ENCODE results near the gene ETV1. TPM values are rescaled to one million over a fixed set of nuclear protein-coding genes. Genes with fewer than 3 reads are reported as not detected.
A peak's percentile ranks its signal among the peaks of the same experiment; 100 is the strongest.

The ETV1 gene
- total RNA-seq, 1 experiment from 2014 or later, result 128 TPM

DNA sequence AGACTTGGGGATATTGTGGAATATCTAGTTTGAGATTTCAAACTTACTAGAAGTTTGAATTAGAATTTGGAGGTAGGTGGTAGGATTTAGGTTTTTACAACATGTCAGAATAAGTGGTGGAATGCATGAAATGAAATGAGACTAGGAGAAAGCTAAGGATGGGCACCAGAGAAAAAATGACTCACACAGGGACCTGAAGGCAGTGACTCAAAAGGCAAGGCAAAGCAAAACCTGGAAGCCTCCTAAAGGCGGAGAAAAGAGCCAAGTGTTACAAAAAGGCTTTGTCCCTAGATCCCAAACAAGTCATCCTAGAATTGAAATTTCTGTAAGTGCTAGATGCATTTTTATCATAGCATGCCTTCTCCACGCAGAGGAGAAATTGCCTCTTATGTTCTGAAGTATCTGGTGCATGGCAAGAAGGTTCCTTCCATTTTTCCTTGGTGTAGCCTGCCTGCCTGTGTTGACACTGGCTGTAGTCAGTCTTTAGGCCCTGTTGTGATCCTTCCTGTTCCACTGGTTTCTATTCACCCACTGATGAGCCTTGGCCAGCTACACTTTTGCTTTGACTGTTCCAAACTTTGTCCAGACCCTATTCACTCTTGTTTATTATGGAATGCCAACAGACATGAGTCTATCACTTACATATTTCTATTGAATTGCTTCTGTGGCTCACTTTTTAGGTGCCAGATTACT is 109.3 kb downstream of the ETV1 start:
- peak; percentile 92 for DNase-seq (ENCODE audit: low read depth)

DNA sequence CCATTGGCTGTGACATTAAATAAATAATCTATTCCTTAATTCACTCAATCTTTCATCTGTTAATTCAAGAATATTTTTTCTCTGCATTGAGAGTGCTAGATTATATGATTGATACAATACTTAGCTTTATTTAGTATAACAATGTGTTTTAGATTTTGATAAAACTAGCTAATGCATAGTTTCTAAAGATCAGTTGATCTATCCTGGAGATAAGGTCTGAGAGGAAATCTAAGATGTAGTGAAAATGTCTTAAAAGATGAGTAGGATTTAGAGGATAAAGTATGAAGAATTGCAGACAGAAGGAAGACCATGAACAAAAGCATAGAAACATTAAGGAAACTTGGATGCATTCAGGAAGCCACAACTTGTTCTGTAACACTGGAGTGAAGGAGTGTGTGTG is 110.3 kb downstream of the ETV1 start:
- DNase-seq (ENCODE audit: low read depth), result no peak

DNA sequence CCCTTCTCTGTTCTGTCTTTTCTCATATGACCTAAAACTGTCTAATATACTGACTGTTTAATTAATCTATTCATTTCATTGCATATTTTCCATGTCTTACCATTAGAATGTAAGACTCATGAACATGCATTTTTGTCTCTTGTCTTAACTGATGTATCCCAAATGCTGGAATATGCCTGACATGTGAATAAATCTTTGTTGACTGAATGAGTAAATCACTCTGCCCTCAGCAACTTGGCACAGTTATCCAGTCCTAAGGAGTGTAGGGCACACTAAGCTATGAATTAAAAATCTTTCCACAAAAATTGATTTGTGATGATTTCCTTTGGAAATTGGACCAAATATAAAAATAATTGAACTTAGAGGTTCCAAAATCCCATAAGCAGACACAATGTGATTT is 111.3 kb downstream of the ETV1 start:
- DNase-seq (ENCODE audit: low read depth), result no peak

GRCh38 chr7:13875496-13876074 is 113.9 kb downstream of the ETV1 start:
- DNase-seq (ENCODE audit: low read depth), result no peak

GRCh38 chr7:13874783-13875182 is 114.7 kb downstream of the ETV1 start:
- DNase-seq (ENCODE audit: low read depth), result peak; percentile 83

- DNase-seq (ENCODE audit: low read depth), result no peak
These were observed 116.8 kb downstream of the ETV1 start for GRCh38 chr7:13872709-13873108.

- DNase-seq (ENCODE audit: low read depth), result no peak
These were observed 118.5 kb downstream of the ETV1 start for GRCh38 chr7:13871008-13871407.

DNA sequence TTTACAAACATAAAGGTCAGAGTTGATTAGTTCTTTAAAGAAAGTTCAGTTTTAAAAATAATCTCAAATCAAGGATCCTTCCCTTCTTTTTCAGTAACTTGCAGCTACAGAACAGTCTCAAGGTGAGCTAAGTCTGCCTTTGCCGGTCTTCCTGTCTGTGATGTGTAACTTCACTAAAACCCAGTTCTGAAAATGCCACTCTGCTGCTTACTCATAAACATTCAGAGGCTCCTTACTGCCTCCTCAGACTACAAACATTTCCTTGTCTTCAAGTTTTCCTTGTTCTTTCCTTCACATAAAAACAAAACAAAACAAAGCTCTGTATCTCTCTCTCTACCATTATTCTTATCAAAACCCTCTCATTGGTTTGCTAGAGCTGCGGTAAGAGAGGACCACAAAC is 128.7 kb downstream of the ETV1 start:
- no peak for DNase-seq (ENCODE audit: low read depth)

DNA sequence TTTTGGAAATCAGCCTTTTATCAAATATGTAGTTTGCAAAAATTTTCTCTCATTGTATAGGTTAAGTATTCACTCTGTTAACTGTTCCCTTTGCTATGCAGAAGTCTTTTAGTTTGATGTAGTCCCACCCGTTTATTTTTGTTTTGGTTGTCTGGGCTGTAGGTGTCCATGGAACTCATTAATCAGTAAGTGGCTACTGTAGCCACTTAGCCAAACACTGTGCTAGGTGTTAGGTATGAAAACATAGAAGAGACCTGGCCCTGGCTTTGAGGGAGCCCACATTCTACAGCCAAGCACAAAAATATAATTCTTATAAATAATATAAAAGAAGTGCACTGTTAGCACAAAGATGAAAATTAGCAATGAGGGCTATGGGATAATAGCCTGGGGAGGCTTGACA is 133.5 kb downstream of the ETV1 start:
- DNase-seq (ENCODE audit: low read depth), result no peak

DNA sequence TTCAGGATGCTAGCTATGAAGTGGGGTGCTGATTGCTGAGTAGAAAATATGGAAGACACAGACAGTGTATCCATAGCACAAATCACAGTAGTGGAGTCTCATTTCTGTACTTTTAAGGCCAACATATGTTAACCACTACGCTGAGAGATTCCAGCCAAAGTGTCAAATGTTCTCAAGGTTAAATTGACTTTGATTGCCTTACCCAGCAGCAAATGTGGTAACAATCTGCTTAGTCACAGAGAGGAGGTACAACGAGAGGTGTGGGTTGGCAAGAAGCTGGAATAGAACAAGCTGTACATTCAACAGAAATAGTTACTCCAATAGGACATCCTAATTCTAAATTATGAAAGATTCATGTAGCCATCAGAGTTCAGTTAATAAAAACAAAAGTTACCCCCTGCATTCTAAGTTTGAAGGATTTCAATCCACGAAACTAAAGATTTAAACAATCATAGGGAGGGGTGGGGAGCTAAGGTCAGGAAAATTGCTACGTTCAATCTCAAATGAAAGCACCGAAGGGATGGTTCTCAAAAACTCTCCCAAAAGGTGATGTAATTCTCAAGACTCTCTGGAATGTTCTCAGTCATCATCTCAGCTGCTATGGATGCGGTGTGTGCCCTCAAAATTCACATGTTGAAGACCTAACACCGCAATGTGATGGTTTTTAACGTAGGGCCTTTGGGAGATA is 137.0 kb downstream of the ETV1 start:
- DNase-seq (ENCODE audit: low read depth), result peak; percentile 54

DNA sequence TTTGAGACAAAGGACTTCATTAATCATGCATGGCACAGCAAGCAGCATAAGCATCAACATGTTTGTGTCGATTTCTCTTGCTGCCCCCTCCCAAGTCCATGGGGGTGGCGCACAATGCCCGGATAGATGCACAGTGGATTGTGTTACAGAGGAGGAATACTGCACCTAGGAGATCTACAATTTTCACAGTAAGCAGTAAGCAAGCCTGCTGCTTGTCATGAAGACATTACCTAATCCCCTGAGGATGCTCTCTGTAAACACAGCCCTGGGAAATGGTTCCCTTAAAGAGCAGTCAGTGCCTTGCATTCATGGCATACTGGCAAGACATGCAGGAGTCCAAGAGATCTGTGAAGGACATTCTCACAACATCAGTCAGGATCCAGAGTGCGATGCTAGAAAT is 137.7 kb downstream of the ETV1 start:
- DNase-seq (ENCODE audit: low read depth), result peak; percentile 36

GRCh38 chr7:13850185-13850752 is 139.2 kb downstream of the ETV1 start:
- peak; percentile 100 for DNase-seq (ENCODE audit: low read depth)

GRCh38 chr7:13849163-13849892 is 140.1 kb downstream of the ETV1 start:
- DNase-seq (ENCODE audit: low read depth), result no peak

GRCh38 chr7:13848681-13849131 is 140.8 kb downstream of the ETV1 start:
- no peak for DNase-seq (ENCODE audit: low read depth)

- no peak for DNase-seq (ENCODE audit: low read depth)
These were observed 143.1 kb downstream of the ETV1 start for GRCh38 chr7:13846386-13846785.

- no peak for DNase-seq (ENCODE audit: low read depth)
These were observed 143.9 kb downstream of the ETV1 start for GRCh38 chr7:13845601-13846000.

- DNase-seq (ENCODE audit: low read depth), result no peak
These were observed 144.5 kb downstream of the ETV1 start for GRCh38 chr7:13844954-13845353.

DNA sequence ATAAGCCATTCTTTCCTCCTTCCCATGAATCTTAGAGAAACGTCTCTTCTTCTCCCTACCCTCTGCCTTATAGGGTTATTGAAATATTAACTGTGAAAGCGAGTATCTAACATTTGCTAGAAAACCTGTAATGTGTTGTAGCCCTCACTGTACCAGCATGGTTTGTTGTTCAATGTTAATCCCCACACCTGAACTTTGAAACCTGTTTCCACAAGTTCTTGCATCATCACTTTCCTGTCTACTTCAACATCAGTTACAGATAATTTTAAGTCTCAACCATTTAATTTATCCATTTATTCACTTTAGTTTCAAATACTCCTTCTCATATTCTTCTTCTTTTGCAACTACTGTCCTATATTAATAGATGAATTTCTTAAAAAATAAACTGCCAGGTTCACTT is 148.2 kb downstream of the ETV1 start:
- no peak for DNase-seq (ENCODE audit: low read depth)

All from RPMI7951 (cell line).